Gastroesophageal sphincter (tissue), 3 donors: ENCODE data around the gene SNRNP70.

Experiments
- CTCF ChIP-seq, 4 experiments: fragments of 200-600 bp in 2 of 4; fragments of 450-650 bp in 2 of 4; sonication (generic) in 1 of 4; IDR thresholded peaks; one replicate each; pipeline ENCODE4 v1.5.1; 2017 to 2019; ENCODE audit warnings: antibody characterized with exemption in 4 of 4, mild to moderate bottlenecking in 2 of 4, moderate library complexity in 2 of 4
- EP300 ChIP-seq: sonication (generic); formaldehyde crosslinking; IDR thresholded peaks from one replicate; pipeline ENCODE4 v1.6.1; 2017; ENCODE audit warnings: antibody characterized with exemption, mild to moderate bottlenecking
- POLR2A ChIP-seq, 2 donors: fragments of 450-650 bp; IDR thresholded peaks; one replicate each; pipeline ENCODE4 v1.6.1; 2017; ENCODE audit warnings: antibody characterized with exemption in 2 of 2, mild to moderate bottlenecking in 2 of 2, moderate library complexity in 1 of 2
- POLR2AphosphoS5 ChIP-seq: sonication (generic); formaldehyde crosslinking; IDR thresholded peaks from one replicate; pipeline ENCODE4 v1.6.1; 2017; ENCODE audit warnings: antibody characterized with exemption

GRCh38 chr19:49110567-49110966 is 25.3 kb downstream of the SNRNP70 start:
- TF ChIP-seq CTCF (IDR thresholded peaks at IDR 0.05) = no peak
- no peak for TF ChIP-seq POLR2A (IDR thresholded peaks at IDR 0.05)
- TF ChIP-seq EP300 = no peak
- TF ChIP-seq POLR2AphosphoS5 = no peak
